Measurements from ENCODE around the gene KLHL13. TPM values are rescaled to one million over a fixed set of nuclear protein-coding genes. Genes with fewer than 3 reads are reported as not detected.
"Not testable (repeated sequence)": the region's sequence is repeated elsewhere in the genome, so short reads cannot be mapped to it uniquely, and the experiment has no call there.

The KLHL13 gene
- total RNA-seq, 1 donor = 10.0 TPM

- no peak for DNase-seq (ENCODE audit: low read depth in 2 of 3, low spot score in 2 of 3)
Observed at GRCh38 chrX:118088084-118088483, 28.5 kb downstream of the KLHL13 start.

GRCh38 chrX:118074196-118074595, 42.4 kb downstream of the KLHL13 start:
- no peak for DNase-seq (ENCODE audit: low read depth in 2 of 3, low spot score in 2 of 3)

- DNase-seq (ENCODE audit: low read depth in 2 of 3, low spot score in 2 of 3) = no peak
Observed at GRCh38 chrX:118066867-118067515, 49.6 kb downstream of the KLHL13 start.

GRCh38 chrX:118062817-118063615, 53.6 kb downstream of the KLHL13 start:
- DNase-seq (ENCODE audit: low read depth in 2 of 3, low spot score in 2 of 3) = no peak

- peak in 1 of 3 donors; percentile 44 for DNase-seq (ENCODE audit: low read depth in 2 of 3, low spot score in 2 of 3)
Observed at GRCh38 chrX:118062048-118062789, 54.4 kb downstream of the KLHL13 start.

- no peak for DNase-seq (ENCODE audit: low read depth in 2 of 3, low spot score in 2 of 3)
Observed at GRCh38 chrX:118058924-118059323, 57.7 kb downstream of the KLHL13 start.

- no peak for DNase-seq (ENCODE audit: low read depth in 2 of 3, low spot score in 2 of 3)
Observed at GRCh38 chrX:118056870-118057269, 59.7 kb downstream of the KLHL13 start.

GRCh38 chrX:118049713-118050112, 66.9 kb downstream of the KLHL13 start:
- DNase-seq (ENCODE audit: low read depth in 2 of 3, low spot score in 2 of 3) = no peak

- no peak for DNase-seq (ENCODE audit: low read depth in 2 of 3, low spot score in 2 of 3)
Observed at GRCh38 chrX:118047446-118048186, 69.0 kb downstream of the KLHL13 start.

- no peak for DNase-seq (ENCODE audit: low read depth in 2 of 3, low spot score in 2 of 3)
Observed at GRCh38 chrX:118039591-118039990, 77.0 kb downstream of the KLHL13 start.

- no peak for DNase-seq (ENCODE audit: low read depth in 2 of 3, low spot score in 2 of 3)
Observed at GRCh38 chrX:118038614-118039365, 77.8 kb downstream of the KLHL13 start.

- DNase-seq (ENCODE audit: low read depth in 2 of 3, low spot score in 2 of 3) = no peak
Observed at GRCh38 chrX:118026631-118027030, 90.0 kb downstream of the KLHL13 start.

GRCh38 chrX:118025226-118025625, 91.4 kb downstream of the KLHL13 start:
- DNase-seq (ENCODE audit: low read depth in 2 of 3, low spot score in 2 of 3) = no peak

GRCh38 chrX:118024482-118024881, 92.1 kb downstream of the KLHL13 start:
- DNase-seq (ENCODE audit: low read depth in 2 of 3, low spot score in 2 of 3) = no peak

- no peak for DNase-seq (ENCODE audit: low read depth in 2 of 3, low spot score in 2 of 3)
Observed at GRCh38 chrX:118022753-118023152, 93.9 kb downstream of the KLHL13 start.

GRCh38 chrX:118016422-118016821, 100.2 kb downstream of the KLHL13 start:
- DNase-seq (ENCODE audit: low read depth in 2 of 3, low spot score in 2 of 3) = no peak

GRCh38 chrX:118002417-118002816, 114.2 kb downstream of the KLHL13 start:
- DNase-seq (ENCODE audit: low read depth in 2 of 3, low spot score in 2 of 3) = not testable (repeated sequence)

GRCh38 chrX:118000518-118000917, 116.1 kb downstream of the KLHL13 start:
- DNase-seq (ENCODE audit: low read depth in 2 of 3, low spot score in 2 of 3) = no peak

- DNase-seq (ENCODE audit: low read depth in 2 of 3, low spot score in 2 of 3) = no peak
Observed at GRCh38 chrX:117998171-117998570, 118.4 kb downstream of the KLHL13 start.

GRCh38 chrX:117996918-117997480, 119.6 kb downstream of the KLHL13 start:
- DNase-seq (ENCODE audit: low read depth in 2 of 3, low spot score in 2 of 3) = peak in 2 of 3 donors; percentile 4
